ENCODE data around the gene MAPK9. TPM values are rescaled to one million over a fixed set of nuclear protein-coding genes. Genes with fewer than 3 reads are reported as not detected.

The MAPK9 gene
- total and polyA plus RNA-seq, 9 of the 15 experiments (the other 6 are each of a cell fraction or from before 2014, with no cell fraction given), result 4.8 to 58.0 (median 29.9) TPM

DNA sequence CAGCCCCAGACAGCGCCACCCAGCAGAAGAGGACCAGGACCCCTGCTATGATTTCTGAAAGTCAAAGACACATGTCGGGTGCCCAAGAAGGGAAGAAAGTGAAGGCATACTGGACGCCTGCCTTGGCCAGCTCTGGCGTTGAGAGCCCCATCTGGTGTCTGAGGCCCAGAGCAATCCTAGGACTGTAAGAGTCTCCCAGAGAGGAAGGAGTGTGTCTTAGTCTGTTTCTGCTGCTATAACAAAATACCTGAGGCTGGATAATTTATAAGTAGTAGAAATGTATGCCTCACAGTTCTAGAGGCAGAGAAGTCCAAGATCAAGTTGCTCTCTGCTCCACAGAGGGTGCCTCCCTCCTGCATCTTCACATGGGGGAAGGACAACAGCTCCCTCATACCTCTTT is 93.7 kb downstream of the MAPK9 start:
- TF ChIP-seq ZNF311 (CRISPR knock-in tag; IDR thresholded peaks at IDR 0.05) (no peak), ZNF12 (CRISPR knock-in tag; IDR thresholded peaks at IDR 0.05) (peak; percentile 87)

GRCh38 chr5:180197016-180197702 is 94.7 kb downstream of the MAPK9 start:
- Histone ChIP-seq H3K9ac (ENCODE audit: insufficient read depth in 1 of 2, low read depth in 2 of 2, low read length in 2 of 2) (no peak overlapping the region), H3K4me2 (ENCODE audit: insufficient read depth, low read length) (no peak overlapping the region), H3K4me3 (no peak overlapping the region), H3K4me1 (replicated peaks in 1 of 2; ENCODE audit: control insufficient read depth in 2 of 2, insufficient read depth in 2 of 2, low read length in 2 of 2) (peaks cover 0 to 7% of the 10 kb centered on the region in 2 experiments; a peak in 2 of 5 replicates), H2AFZ (ENCODE audit: low read depth, low read length) (no peak overlapping the region), H3K36me3 (ENCODE audit: control insufficient read depth, insufficient read depth, low read length) (no peaks in the 10 kb centered on the region), H3K79me2 (ENCODE audit: control insufficient read depth, insufficient read depth, low read length) (no peaks in the 10 kb centered on the region), H3K9me1 (ENCODE audit: control insufficient read depth, insufficient read depth, low read length) (no peaks in the 10 kb centered on the region), H3K27me3 (ENCODE audit: control insufficient read depth in 2 of 2, insufficient read depth in 2 of 2, low read length in 2 of 2) (peaks cover 14 to 57% of the 10 kb centered on the region in 2 experiments; a peak in 4 of 5 replicates), H4K20me1 (replicated peaks; ENCODE audit: control insufficient read depth, insufficient read depth, low read length) (no peaks in the 10 kb centered on the region; the same call in 1 of the 2 replicates), H3K27ac (ENCODE audit: extremely low read depth, low read depth, low read length) (no peak overlapping the region), H3K9me3 (replicated peaks; ENCODE audit: control insufficient read depth, insufficient read depth, low read depth, low read length) (no peaks in the 10 kb centered on the region)
- ATAC-seq (no peak), DNase-seq (ENCODE audit: extremely low read depth in 1 of 4, low spot score in 3 of 4) (no peak), FAIRE-seq (no peak)
- intact Hi-C loops (cut with micrococcal nuclease) (no loop called here), in situ Hi-C loops (cut with MboI) (no loop called here)
- TF ChIP-seq XRCC4 (IDR thresholded peaks at IDR 0.05; ENCODE audit: extremely low read depth, insufficient read depth, insufficient read length) (no peak), MBD1 (CRISPR knock-in tag; IDR thresholded peaks at IDR 0.05) (no peak), COPS2 (conservative IDR thresholded peaks at IDR 0.05) (no peak), TAL1 (IDR thresholded peaks at IDR 0.05) (no peak), CSDE1 (IDR thresholded peaks at IDR 0.05) (no peak), ZNF41 (CRISPR knock-in tag; conservative IDR thresholded peaks at IDR 0.05) (no peak), ZNF121 (CRISPR knock-in tag; conservative IDR thresholded peaks at IDR 0.05) (no peak)
- no TSS peak for BruUV-seq (replicated peaks)
- WGBS (ENCODE audit: insufficient coverage, low coverage, missing lambda C conversion rate), result 4% methylated on average over 12 of the region's 14 CpGs
- POLR2A ChIA-PET, result no interaction called here
- CTCF ChIA-PET (ENCODE audit: low intra/inter-chr PET ratio), result no interaction called here

More for the DNA sequence above, 93.7 kb downstream of the MAPK9 start:
- ChIA-PET POLR2A (no interaction called here), CTCF (ENCODE audit: low intra/inter-chr PET ratio) (interaction anchor here (0.6 kb wide), 1 partner anchor 13 kb away, joined by 3 read pairs; no protein-coding TSS in a partner anchor)
- in situ Hi-C loops (cut with MboI) (no loop called here), intact Hi-C loops (cut with micrococcal nuclease) (no loop called here)
- no peaks in the 10 kb centered on the region for H3K79me2 ChIP-seq (ENCODE audit: control insufficient read depth, insufficient read depth, low read length)
- H3K4me2 ChIP-seq (ENCODE audit: insufficient read depth, low read length), result no peak overlapping the region
- no TSS peak for BruUV-seq (replicated peaks)
- no peak overlapping the region for H2AFZ ChIP-seq (ENCODE audit: low read depth, low read length)
- H3K4me3 ChIP-seq, result no peak overlapping the region
- H3K9ac ChIP-seq (ENCODE audit: insufficient read depth in 1 of 2, low read depth in 2 of 2, low read length in 2 of 2), result no peak overlapping the region
- H3K27me3 ChIP-seq (ENCODE audit: control insufficient read depth in 2 of 2, insufficient read depth in 2 of 2, low read length in 2 of 2), result peaks cover 14 to 52% of the 10 kb centered on the region in 2 experiments; a peak in 4 of 5 replicates
- H4K20me1 ChIP-seq (replicated peaks; ENCODE audit: control insufficient read depth, insufficient read depth, low read length), result no peaks in the 10 kb centered on the region; the same call in 1 of the 2 replicates
- no peaks in the 10 kb centered on the region for H3K36me3 ChIP-seq (ENCODE audit: control insufficient read depth, insufficient read depth, low read length)
- 11% methylated on average over 4 of the region's 4 CpGs for WGBS (ENCODE audit: insufficient coverage, low coverage, missing lambda C conversion rate)
- ATAC-seq (no peak), DNase-seq (ENCODE audit: extremely low read depth in 1 of 4, low spot score in 3 of 4) (no peak), FAIRE-seq (no peak)
- no peaks in the 10 kb centered on the region for H3K9me1 ChIP-seq (ENCODE audit: control insufficient read depth, insufficient read depth, low read length)
- peaks cover 0 to 7% of the 10 kb centered on the region in 2 experiments; a peak in 2 of 5 replicates for H3K4me1 ChIP-seq (replicated peaks in 1 of 2; ENCODE audit: control insufficient read depth in 2 of 2, insufficient read depth in 2 of 2, low read length in 2 of 2)
- H3K27ac ChIP-seq (ENCODE audit: extremely low read depth, low read depth, low read length), result no peak overlapping the region
- no peaks in the 10 kb centered on the region for H3K9me3 ChIP-seq (replicated peaks; ENCODE audit: control insufficient read depth, insufficient read depth, low read depth, low read length)

All from K562 (cell line).